WTC11 (cell line): ENCODE results near the gene PPP1R14C.

Experiments
- ETV6 ChIP-seq: sonication (generic); formaldehyde crosslinking; IDR thresholded peaks from 2 replicates; pipeline ENCODE4 v1.8.1; 2022; ENCODE audit warnings: mild to moderate bottlenecking, missing genetic modification reagents
- NFYB ChIP-seq: sonication (generic); formaldehyde crosslinking; conservative IDR thresholded peaks from 2 replicates; pipeline ENCODE4 v1.8.0; 2022; ENCODE audit warnings: low read depth, missing genetic modification reagents
- NR3C1 ChIP-seq: sonication (generic); formaldehyde crosslinking; conservative IDR thresholded peaks from 2 replicates; pipeline ENCODE4 v1.8.1; 2023; ENCODE audit warnings: low read depth, mild to moderate bottlenecking, missing genetic modification reagents
- TEAD1 ChIP-seq: sonication (generic); formaldehyde crosslinking; IDR thresholded peaks from 2 replicates; pipeline ENCODE4 v1.8.0; 2022; ENCODE audit warnings: mild to moderate bottlenecking, missing genetic modification reagents
- TF ChIP-seq, protein P1 (sequence below): fragments of 200-600 bp; IDR thresholded peaks from 2 replicates; pipeline ENCODE4 v1.8.0; 2022; ENCODE audit warnings: antibody characterized with exemption
- TF ChIP-seq, protein P2 (sequence below): sonication (generic); formaldehyde crosslinking; IDR thresholded peaks from 2 replicates; pipeline ENCODE4 v1.8.0; 2023; ENCODE audit warnings: missing genetic modification reagents
- TF ChIP-seq, protein P3 (sequence below): sonication (generic); formaldehyde crosslinking; IDR thresholded peaks from 2 replicates; pipeline ENCODE4 v1.8.1; 2022; ENCODE audit warnings: low read depth, mild to moderate bottlenecking, moderate library complexity, missing genetic modification reagents, borderline replicate concordance
- TF ChIP-seq, protein P4 (sequence below): fragments of 250-450 bp; sonication (Bioruptor Pico); IDR thresholded peaks from 2 replicates; pipeline ENCODE4 v2.1.2; 2022; ENCODE audit warnings: mild to moderate bottlenecking, moderate library complexity
- TF ChIP-seq, protein P5 (sequence below): fragments of 250-450 bp; sonication (Bioruptor Pico); conservative IDR thresholded peaks from 2 replicates; pipeline ENCODE4 v1.9.0; 2021; ENCODE audit warnings: mild to moderate bottlenecking

DNA sequence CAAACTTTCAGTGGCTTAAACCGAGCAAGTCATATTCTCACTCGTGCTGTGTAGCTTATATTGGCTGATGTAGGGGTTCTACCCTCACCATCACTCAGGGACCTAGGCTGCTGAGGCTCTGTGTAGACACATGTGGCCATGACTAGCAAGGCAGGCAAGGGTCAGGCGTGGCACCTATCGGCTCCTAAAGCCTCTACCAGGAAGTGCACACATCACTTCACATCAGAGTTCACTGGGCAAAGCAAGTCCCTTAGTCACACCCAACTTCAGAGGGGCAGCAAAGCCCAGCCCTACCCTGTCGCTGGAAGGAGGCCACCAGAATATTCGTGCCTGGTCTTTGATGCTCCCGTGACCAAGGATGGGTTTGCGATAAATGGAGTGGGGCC is 42.9 kb downstream of the PPP1R14C start:
- TF ChIP-seq, protein P1, sequence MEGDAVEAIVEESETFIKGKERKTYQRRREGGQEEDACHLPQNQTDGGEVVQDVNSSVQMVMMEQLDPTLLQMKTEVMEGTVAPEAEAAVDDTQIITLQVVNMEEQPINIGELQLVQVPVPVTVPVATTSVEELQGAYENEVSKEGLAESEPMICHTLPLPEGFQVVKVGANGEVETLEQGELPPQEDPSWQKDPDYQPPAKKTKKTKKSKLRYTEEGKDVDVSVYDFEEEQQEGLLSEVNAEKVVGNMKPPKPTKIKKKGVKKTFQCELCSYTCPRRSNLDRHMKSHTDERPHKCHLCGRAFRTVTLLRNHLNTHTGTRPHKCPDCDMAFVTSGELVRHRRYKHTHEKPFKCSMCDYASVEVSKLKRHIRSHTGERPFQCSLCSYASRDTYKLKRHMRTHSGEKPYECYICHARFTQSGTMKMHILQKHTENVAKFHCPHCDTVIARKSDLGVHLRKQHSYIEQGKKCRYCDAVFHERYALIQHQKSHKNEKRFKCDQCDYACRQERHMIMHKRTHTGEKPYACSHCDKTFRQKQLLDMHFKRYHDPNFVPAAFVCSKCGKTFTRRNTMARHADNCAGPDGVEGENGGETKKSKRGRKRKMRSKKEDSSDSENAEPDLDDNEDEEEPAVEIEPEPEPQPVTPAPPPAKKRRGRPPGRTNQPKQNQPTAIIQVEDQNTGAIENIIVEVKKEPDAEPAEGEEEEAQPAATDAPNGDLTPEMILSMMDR: no peak
- no peak for TF ChIP-seq ETV6 (CRISPR knock-in tag)
- TF ChIP-seq, protein P2, sequence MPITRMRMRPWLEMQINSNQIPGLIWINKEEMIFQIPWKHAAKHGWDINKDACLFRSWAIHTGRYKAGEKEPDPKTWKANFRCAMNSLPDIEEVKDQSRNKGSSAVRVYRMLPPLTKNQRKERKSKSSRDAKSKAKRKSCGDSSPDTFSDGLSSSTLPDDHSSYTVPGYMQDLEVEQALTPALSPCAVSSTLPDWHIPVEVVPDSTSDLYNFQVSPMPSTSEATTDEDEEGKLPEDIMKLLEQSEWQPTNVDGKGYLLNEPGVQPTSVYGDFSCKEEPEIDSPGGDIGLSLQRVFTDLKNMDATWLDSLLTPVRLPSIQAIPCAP (CRISPR knock-in tag): no peak
- TF ChIP-seq, protein P3, sequence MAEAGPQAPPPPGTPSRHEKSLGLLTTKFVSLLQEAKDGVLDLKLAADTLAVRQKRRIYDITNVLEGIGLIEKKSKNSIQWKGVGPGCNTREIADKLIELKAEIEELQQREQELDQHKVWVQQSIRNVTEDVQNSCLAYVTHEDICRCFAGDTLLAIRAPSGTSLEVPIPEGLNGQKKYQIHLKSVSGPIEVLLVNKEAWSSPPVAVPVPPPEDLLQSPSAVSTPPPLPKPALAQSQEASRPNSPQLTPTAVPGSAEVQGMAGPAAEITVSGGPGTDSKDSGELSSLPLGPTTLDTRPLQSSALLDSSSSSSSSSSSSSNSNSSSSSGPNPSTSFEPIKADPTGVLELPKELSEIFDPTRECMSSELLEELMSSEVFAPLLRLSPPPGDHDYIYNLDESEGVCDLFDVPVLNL: no peak
- TF ChIP-seq, protein P4, sequence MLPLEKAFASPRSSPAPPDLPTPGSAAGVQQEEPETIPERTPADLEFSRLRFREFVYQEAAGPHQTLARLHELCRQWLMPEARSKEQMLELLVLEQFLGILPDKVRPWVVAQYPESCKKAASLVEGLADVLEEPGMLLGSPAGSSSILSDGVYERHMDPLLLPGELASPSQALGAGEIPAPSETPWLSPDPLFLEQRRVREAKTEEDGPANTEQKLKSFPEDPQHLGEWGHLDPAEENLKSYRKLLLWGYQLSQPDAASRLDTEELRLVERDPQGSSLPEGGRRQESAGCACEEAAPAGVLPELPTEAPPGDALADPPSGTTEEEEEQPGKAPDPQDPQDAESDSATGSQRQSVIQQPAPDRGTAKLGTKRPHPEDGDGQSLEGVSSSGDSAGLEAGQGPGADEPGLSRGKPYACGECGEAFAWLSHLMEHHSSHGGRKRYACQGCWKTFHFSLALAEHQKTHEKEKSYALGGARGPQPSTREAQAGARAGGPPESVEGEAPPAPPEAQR (CRISPR knock-in tag): no peak
- TF ChIP-seq, protein P5, sequence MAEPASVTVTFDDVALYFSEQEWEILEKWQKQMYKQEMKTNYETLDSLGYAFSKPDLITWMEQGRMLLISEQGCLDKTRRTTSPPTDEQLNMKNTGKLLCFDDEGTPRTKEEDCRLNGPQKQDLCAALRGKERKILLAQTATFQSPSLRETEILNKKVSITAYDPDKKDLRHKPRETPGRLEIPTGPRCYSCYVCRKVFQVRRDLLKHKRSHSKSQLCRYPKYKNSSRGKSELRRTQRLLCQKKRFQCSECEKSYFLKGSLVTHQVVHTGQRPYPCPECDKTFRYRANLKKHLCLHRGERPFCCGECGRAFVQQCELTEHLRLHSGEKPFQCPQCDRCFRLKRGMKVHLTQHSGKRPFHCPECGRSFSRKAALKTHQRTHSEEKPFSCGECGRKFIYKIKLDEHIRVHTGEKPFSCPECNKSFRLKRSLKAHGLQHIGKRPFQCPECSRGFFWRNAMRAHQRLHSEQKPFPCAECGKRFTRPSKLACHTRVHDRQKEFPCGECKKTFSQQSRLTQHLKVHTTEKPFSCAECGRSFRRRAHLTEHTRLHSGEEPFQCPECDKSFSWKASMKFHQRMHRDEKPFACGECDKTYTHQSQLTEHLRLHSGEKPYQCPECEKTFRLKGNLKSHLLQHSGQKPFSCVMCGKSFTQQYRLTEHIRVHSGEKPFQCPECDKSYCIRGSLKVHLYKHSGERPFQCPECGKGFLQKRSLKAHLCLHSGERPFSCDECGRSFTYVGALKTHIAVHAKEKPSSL: no peak
- no peak for TF ChIP-seq TEAD1
- TF ChIP-seq NFYB (CRISPR knock-in tag): no peak
- no peak for TF ChIP-seq NR3C1 (CRISPR knock-in tag)
